ENCODE results near the gene FOXA1.

- TF ChIP-seq POLR2AphosphoS5 (IDR thresholded peaks at IDR 0.05): no peak
- no peak for TF ChIP-seq EP300 (IDR thresholded peaks at IDR 0.05)
- TF ChIP-seq POLR2A (IDR thresholded peaks at IDR 0.05): no peak
Measured at GRCh38 chr14:37569729-37570128, 25.3 kb downstream of the FOXA1 start.
